SW 1271 (cell line): ENCODE measurements around the gene OBSCN.

Source experiments
- DNase-seq, 2 experiments: peaks; one replicate each; lab custom pipeline; 2025; lab: John Stamatoyannopoulos, UW

The OBSCN gene

DNA sequence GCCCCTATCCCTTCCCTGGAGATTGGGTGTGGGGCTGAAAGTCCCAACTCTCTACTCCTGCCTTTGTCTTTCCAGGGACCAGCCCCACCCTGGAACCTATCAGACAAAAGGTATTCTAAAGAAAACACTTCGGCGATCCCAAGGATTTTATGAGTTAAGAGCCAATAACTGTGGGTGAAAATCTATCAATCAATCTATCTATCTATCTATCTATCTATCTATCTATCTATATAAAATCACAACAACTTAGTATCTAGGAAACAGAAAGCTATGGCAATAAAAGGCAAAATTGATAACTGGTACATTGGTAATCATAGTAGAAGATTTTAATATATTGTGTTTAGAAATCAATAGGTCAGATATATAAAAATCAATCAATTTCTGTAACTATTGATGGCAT, 175.9 kb downstream of the OBSCN start:
- DNase-seq: no peak

DNA sequence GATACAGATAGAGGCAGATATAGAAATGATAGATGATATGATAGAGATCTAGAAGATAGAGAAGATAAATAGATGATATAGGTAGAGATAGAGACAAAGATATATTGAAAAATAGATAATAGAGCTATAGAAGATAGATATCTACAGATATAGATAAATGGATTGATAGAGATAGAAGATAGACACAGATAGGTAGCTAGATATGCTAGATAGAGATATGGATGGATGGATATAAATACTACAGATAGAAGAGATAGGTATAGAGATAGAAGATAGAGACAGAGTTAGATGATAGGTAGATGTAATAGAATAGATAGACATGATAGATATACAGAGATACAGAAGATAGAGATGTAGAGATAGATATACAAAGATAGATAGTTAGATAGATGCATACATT, 177.4 kb downstream of the OBSCN start:
- DNase-seq: no peak

DNA sequence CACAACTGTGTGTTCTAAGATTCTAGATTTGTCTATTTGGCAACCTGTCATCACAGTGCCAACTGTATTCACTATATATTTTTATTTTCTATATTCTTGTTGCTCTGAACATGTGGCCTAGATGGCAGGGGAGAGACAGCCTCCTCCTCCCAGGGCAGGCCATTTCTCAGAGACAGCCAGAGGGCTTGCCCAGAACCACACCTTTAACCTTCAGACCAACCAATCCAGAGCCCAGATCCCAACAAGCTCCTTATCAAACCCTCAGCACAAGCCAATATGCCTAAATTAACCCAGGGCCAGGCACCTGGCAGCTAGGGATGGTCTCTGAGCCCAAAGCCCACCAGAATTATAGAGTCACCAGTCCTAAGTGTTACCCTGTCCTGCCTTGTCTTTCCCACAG, 179.5 kb downstream of the OBSCN start:
- no peak for DNase-seq

DNA sequence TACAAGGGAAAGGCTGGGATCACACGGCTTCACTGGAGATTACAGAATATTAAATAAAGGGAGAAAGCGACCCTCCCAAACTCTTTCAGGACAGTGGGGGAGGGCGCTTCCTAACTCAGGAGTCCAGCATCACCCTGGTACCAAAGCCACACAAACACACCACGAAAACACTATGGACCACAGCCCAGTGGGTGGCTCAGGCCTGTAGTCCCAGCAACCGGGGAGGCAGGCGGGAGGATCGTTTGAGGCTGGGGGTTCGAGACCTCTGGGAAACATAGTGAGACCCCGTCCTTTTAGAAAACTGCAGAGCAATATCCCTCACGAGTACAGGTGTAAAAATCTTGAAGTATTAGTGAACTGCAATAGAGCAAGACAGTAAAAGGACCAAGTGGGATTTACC, 182.8 kb downstream of the OBSCN start:
- no peak for DNase-seq

DNA sequence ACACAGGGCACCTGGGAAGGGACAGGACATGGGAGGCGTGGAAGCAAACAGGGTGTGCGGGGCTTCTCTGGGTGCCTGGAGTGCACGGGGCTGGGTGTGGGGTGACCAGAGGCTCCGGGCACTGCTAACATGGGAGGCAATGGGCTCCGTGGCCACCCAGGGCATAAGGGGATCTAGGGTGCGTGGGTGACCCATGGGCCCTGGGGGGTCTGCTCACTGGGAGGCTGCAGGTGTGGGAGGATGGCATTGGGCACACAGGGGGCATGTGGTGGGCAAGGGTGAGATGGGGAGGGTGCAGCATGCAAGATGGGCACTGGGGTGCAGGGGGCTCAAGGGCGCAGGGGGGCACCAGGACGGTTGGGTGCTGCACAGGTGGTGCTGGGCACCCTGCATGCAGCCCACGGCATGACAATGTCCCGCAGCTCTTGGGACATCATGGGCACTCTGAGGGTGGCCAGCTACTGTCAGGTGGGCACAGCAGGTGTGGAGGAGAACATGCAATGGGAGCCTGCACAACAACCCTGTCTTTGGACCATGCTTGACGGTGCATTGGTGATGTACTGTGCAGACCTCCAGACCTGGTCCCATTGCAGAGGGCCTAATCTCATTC, 183.7 kb downstream of the OBSCN start:
- DNase-seq: no peak

DNA sequence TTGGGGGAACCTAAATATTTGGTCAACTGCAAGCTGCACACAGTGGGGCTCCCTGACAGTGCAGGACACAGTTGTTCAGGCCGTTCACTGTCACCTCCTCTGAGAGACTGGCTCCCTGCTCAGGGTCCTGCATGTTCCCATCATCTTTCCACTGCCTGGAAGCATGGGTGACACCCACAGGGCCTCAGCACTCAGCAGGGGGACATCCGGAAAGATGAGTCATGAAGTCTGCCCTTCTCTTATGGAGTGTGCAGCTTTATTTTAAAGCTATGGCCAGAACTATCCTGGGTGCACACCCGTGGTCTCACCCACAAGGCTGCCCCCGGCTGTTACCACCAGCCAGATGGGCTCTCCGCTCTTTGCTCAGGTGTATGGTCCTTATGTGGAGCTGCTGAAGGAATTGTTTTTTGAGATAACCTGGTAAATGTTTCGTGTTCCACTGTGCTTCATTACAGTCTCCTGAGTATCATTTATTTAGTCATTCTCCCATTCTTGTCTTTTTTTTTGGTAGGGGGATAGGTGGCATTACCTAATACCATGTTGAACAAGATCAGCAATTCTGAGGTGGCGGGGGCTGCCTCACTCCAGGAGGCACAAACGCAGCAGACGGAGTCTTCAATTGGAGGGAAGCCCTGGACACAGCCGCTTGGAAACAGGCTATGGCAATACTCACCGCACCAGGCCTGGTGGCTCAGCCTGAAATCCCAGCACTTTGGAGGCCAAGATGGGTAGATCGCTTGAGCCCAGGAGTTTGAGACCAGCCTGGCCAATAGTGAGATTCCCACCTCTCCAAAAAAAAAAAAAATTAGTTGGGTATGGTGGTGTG, 184.5 kb downstream of the OBSCN start:
- peak in 1 of 2 experiments; percentile 34 for DNase-seq

DNA sequence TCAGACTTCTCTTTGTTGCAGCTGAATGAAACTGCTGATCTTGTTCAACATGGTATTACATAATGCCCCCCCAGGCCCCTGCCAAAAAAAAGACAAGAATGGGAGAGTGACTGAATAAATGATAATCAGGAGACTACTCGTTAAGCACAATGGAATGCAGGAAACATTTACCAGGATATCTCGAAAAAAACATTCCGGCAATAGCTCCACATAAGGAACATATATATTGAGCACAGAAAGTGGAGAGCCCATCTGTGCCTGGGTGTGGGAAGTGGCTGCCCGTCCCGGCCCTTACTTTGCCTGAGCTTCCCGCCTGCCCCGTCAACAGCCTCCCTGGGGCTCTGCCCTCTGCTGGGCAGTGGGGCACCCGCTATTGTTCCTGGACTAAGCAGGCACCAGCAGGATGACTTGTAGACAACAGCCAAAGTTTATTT, 185.4 kb downstream of the OBSCN start:
- peak in 1 of 2 experiments; percentile 9 for DNase-seq

DNA sequence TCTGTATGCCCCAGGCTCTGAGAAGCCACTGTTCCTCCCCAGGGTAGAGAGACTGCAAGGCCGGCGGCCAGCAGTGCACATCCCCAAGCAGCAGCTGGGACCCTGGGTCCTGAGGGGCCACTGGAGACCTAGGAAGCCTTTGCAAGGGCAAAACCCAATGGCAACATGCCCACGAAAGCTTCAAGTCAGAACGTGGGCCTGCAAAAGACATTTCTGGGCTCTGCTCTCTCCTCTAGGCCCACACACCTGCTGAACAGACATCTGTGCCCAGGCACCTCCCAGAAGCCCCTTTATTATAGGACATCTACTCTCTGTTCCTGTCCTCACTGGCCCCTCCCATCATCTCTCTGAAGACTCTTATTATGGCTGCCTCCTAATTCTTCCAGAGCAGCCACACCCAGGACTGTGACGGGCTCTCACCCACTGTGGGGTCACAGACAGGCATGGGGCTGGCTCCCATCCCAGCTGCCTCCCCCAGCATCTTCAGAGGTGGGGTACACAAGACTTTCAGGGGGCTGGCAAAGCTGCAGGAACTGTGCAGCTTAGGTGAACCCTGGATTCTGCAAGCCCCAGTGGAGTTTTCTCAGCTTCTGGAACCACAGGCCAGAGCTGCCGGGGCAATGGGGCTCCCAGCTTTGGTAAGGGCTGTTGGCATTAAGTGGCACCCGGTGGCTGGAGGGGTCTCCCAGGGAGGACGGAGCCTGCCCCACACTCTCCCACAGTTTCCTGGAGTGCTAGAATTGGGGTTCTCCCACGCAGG, 186.1 kb downstream of the OBSCN start:
- DNase-seq: no peak

DNA sequence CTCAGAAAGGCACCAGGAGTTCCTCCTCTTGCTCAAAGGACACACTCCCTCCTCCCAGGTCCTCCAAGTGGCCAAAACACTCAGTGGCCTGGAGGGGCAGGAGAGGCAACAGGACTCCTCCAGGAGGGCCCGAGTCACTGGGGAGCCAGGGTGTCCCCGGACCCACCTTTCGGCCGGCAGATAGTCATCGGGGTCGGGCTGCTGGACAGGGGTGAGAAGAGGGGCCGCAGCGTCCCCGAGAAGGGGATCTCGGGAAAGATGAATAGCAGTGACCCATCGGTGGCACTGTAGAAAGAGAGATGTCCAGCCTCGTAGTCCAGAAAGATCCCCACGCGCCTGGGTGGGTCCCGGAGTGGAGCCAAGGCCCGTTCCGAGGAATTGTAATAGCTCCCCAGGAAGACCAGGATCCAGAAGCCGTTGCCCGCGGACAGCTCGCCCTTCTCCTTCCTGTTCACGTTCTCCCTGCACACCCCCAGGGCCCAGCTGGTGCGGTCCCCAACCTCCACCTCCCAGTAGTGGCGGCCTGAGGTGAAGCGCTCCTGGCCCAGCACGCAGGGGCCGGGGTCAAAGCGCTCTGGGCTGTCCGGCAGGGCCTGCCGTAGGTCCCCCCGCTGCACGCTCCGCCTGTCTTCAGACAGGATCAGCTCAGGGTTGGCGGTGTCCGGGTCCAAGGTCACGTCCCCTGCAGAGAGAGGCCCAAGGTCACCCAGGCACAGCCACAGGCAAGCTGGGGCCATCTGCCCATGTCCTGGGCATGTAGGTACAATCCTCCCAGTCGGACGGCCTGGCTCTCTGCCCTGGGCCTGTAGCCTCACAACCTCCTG, 186.9 kb downstream of the OBSCN start:
- no peak for DNase-seq

DNA sequence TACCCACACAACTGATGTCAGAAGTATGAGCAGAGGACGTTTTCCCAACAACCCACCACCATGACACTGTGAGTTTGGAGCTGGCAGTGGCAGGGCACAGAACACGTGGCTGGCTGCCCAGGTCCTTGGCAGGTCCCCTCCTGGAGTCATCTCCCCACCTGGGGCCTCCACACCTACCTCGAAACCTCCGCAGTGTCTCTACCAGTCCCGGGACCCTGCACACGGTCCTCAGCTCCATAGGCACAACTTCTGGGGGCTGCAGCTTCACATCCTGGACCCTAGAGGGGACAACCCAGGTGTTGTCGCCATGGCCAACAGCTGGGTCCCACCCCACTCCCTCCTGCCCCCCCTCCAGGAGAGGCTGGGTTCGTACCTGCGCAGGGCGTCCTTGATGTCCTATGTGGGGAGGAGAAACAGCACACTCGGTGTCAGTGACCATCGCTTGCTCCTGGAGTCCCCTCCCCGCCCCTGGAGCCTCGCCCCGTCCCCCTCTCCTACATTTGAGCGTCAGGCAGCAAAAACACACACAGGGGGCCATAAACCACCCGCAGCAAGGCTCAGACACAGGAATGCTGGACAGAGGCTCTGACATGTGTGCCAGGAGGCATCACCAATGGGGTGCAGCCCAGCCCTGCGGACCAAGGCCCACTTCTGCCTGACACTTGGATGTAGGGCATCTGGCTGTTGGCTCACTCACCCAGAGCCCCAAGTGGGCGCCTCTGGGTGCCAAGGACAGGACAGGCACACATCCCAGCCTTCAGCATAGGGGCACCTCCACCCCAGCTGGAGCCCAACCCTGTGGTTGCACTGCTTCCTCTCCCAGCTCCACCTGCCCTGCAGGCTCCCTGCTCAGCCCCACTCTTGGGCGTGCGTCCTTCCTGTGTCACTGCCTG, 189.2 kb downstream of the OBSCN start:
- DNase-seq: no peak

DNA sequence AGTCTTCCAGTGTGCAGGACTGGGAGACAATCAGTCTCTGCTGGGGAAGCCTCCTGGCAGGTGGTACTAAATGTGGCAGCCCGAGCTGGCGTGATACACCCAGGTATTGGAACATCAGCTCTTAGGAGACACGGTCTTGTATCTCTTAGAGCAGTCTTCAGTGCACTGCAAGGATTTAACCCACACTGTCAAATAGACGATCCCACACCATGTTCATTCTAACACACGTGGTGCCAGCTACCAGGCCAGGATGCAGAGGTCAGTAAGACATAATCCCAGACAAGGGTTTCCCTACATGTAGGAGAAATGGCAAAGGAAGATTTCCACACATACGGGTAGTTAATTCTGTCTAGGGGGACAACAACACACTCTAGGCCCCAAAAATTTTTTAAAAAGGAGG, 190.1 kb downstream of the OBSCN start:
- DNase-seq: no peak

DNA sequence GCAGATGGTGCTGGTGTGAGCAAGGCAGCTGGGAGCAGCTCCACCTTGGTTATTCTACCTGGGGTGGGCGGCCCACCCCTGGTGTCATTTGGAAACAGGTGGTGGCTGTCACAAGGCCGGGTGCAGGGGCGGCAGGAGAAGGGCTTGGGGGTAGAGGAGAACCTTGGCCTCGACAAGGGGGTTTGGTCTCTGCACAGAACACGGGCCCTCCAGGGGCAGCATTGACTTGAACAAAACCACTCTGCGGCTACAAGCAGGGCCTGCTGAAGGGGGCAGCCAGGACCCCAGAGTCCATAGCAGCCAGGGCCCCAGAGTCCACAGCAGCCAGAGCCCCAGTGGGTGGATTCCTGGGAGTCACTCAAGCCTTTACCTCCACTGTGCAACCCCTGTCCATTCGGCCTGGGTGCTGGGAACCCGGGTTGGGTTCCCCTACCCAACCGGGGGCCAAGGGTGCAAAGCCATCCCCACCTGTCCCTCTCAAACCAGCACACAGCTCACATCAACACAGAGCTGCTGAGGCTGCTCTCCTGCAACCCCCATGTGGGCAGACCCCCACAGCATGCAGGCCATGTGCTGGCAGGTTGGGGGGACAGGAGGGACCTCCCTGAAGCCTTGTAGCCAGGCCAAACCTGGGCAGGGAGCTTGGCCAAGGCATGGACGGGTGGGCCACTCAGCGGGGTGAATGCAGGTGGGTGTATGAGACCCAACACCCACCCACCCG, 191.1 kb downstream of the OBSCN start:
- DNase-seq: no peak

DNA sequence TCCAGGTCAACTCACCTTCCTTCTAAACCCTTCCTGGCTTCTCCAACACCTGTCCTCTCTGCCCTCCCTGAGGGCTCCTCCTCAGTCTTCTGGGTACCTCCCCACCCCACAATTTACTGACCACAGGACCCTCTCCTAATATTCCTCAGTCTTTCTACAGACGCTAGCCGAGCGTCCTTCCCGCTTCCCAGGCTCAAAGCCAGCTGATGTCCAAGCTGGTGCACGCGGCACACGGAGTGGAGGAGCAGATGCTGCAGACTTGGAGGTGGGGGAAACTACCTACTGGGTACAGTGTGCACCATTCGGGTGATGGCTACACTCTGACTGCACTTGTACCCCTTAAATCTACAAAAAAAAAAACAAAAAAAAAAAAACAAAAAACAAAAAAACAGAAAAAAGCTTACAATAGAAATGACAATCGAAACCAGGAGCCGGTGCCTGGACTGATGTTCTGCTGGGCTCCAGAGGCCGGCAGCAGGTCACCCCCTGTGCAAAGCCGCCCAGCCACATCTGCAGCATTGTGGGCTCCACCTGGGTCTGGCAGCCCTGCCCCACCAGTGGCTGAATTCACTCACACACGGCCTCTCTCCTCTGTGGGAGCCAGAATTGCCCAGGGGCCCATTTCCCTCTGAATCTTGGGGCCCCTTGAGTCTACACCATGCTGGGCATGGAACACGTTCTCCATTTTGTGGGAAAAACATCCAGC, 191.8 kb downstream of the OBSCN start:
- no peak for DNase-seq

DNA sequence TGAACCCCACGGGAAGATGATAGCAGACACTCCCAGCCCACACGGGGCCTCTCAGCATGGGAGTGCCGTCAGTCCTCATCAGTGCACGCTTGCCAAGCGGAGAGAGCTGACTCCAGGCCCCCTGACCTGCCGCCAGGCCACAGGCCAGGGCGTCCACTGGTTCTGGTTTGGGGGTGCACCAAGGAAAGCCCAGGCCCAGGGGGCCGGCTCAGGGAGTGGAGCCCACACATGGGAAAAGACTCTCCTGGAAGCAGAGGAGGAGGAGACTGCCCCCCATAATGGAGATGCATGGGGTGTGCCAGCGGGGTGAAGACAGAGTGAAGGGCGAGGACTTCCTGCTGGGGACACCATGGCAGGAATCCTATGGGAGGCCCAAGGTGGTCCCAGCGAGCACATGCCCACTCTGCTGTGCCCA, 192.4 kb downstream of the OBSCN start:
- DNase-seq: no peak

DNA sequence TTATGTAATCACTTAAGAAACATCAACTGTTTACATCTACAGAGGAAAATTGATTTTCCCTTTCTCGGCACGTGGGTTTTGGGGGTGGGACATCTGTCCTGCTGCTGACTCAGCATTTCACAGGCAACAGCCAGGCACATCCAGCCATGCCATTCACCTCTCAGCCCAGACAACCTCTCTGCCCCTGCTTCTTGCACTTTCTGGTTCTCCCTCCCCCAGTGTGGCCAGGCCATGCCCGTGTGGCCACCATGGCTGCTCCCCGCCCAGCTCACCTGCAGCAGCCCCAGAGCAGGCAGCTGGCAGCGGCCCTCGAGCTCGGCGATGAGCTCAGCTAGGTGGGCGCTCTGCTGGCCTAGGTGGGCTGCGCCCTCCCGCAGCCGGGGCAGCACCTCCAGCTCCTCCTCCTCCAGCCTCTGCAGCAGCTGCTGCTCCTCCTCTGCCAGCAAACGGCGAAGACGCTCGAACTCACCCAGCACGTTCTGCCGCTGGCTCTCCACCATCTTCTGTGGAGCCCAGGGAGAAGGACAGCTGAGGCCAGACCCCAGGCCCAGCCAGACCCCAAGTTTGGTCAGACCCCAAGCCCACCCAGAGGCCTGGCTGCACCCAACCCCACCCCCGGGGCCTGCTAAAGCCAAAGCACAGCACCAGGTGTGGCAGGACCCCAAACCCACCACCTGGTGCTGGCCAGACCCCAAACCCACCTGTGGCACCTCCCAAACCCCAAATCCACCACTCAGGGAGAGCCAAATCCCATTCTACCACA, 193.0 kb downstream of the OBSCN start:
- DNase-seq: no peak

DNA sequence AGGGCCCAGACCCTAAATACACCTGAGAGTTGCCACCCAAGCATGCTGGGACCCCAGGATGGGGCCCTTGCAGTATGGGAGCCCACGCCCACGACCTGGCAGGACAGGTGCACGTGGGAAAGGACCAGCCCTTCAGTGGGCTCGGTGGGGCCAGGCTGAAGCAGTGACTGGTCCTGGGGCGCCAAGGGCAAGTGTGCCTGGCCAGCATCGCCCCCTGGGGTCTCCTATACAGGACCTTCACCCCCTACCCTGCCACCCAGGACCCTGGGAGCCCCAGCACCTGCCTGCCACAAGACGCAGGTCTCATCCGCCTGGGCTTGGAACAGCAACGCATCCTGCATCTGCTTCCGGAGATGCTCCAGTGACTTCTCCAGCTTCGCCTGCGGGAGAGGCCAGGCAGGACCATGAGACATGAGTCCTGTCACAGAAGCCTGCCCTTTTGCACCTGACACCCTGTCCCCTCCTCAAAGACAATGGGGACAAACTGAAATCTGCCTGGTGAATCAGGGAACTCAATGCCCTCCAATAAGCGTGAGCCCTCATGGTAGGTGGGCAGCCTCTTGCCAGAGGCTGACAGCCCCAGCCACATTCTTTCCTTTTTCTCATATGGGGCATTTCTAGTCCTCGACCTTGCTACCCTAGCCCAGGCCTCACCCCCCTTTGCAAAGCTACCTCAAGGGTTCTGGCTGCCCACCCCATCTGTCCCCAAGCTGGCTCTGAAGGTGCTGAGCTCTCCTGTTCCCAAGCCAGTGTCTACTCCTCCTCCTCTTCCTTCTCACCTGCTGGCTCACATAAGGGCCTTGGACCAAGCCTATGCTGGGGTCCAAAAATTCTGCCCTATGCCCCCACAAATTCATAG, 194.2 kb downstream of the OBSCN start:
- DNase-seq: no peak

DNA sequence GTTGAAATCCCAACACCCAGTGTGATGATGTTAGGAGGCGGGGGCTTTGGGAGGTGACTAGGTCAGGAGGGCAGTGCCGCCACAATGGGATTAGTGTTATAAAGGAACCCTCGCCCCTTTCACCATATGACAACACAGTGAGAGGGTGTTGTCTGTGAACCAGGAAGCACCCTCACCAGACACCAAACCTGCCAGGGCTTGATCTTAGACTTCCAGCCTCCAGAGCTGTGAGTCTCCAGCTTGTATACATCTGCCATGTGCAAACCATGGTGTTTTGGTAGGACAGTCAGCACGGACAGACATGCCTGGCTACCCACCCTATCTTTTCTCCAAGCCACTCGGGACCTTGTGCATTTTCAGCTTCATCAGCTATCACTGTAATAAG, 194.8 kb downstream of the OBSCN start:
- no peak for DNase-seq

DNA sequence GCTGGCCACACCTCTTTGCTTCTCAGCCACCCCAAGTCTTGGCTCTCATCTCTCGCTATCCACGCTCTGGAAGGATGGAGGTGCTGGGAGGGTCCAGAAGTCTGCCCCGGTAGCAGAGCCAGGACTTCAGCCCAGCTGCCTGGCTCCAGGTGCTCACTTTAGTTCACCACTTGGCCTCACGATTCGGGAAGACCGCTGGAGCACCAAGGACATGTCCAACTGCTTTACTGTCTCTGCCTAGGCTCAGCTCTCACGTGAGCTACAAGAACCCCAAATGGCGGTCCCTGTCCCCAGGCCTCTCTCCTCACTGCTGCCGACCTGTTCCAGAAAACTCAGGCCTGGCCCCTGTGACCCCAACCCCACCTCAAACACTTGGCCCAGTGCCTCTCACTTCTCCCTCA, 195.4 kb downstream of the OBSCN start:
- DNase-seq: no peak
